OCI-LY1 (cell line): ENCODE data around the gene MARS1.

Experiments
- CTCF ChIP-seq: fragments of 200-600 bp; sonication (generic), shearing (Covaris generic); IDR thresholded peaks from 2 replicates; pipeline ENCODE4 v1.5.1; 2017; ENCODE audit warnings: mild to moderate bottlenecking, antibody characterized with exemption, low read length, moderate library complexity, mixed read lengths
- EZH2 ChIP-seq: fragments of 200-600 bp; sonication (generic), shearing (Covaris generic); IDR thresholded peaks from 2 replicates; pipeline ENCODE4 v1.8.0; 2017; ENCODE audit warnings: borderline replicate concordance, mixed run types, mild to moderate bottlenecking, antibody characterized with exemption, low read length, moderate library complexity, mixed read lengths

GRCh38 chr12:57558864-57559263, 71.0 kb downstream of the MARS1 start:
- TF ChIP-seq CTCF (no peak), EZH2 (no peak)
